G401.6 (cell line): Measurements from ENCODE around the gene WNK1.
A peak's percentile ranks its signal among the peaks of the same experiment; 100 is the strongest.
"Not testable (repeated sequence)": the region's sequence is repeated elsewhere in the genome, so short reads cannot be mapped to it uniquely, and the experiment has no call there.

Experiments
- FAIRE-seq: peaks from 2 replicates; lab custom pipeline; 2012; peaks lifted over from hg19 to GRCh38; lab: Jason Lieb, UNC

The WNK1 gene

GRCh38 chr12:751999-752694 is at the start of gene WNK1:
Gene WNK1 (plus strand): TSS chr12:752579. CDS start chr12:753566, 987 bp downstream.
- FAIRE-seq = peak; percentile 96

GRCh38 chr12:704516-705242 is 47.7 kb upstream of the WNK1 start:
- FAIRE-seq = no peak

GRCh38 chr12:708084-708483 is 44.3 kb upstream of the WNK1 start:
- not testable (repeated sequence) for FAIRE-seq

- FAIRE-seq = no peak
Measured at GRCh38 chr12:709455-710020, 42.8 kb upstream of the WNK1 start.

GRCh38 chr12:712172-712863 is 40.1 kb upstream of the WNK1 start:
- no peak for FAIRE-seq

GRCh38 chr12:713281-713875 is 39.0 kb upstream of the WNK1 start:
- no peak for FAIRE-seq

GRCh38 chr12:716506-716905 is 35.9 kb upstream of the WNK1 start:
- no peak for FAIRE-seq

- no peak for FAIRE-seq
Measured at GRCh38 chr12:718756-719102, 33.6 kb upstream of the WNK1 start.

GRCh38 chr12:720231-720941 is 32.0 kb upstream of the WNK1 start:
- no peak for FAIRE-seq

GRCh38 chr12:724194-724855 is 28.1 kb upstream of the WNK1 start:
- no peak for FAIRE-seq

GRCh38 chr12:725076-725475 is 27.3 kb upstream of the WNK1 start:
- FAIRE-seq = no peak

- FAIRE-seq = no peak
Measured at GRCh38 chr12:726281-727140, 25.9 kb upstream of the WNK1 start.

GRCh38 chr12:727321-727720 is 25.1 kb upstream of the WNK1 start:
- FAIRE-seq = no peak

- FAIRE-seq = no peak
Measured at GRCh38 chr12:728781-729180, 23.6 kb upstream of the WNK1 start.

GRCh38 chr12:729221-729620 is 23.2 kb upstream of the WNK1 start:
- no peak for FAIRE-seq

- no peak for FAIRE-seq
Measured at GRCh38 chr12:730550-730949, 21.8 kb upstream of the WNK1 start.

GRCh38 chr12:737122-737739 is 15.1 kb upstream of the WNK1 start:
- no peak for FAIRE-seq

- FAIRE-seq = no peak
Measured at GRCh38 chr12:738712-739111, 13.7 kb upstream of the WNK1 start.

- no peak for FAIRE-seq
Measured at GRCh38 chr12:739349-739748, 13.0 kb upstream of the WNK1 start.

- FAIRE-seq = no peak
Measured at GRCh38 chr12:740921-741320, 11.5 kb upstream of the WNK1 start.
